ENCODE measurements around the gene LPP.

DNA sequence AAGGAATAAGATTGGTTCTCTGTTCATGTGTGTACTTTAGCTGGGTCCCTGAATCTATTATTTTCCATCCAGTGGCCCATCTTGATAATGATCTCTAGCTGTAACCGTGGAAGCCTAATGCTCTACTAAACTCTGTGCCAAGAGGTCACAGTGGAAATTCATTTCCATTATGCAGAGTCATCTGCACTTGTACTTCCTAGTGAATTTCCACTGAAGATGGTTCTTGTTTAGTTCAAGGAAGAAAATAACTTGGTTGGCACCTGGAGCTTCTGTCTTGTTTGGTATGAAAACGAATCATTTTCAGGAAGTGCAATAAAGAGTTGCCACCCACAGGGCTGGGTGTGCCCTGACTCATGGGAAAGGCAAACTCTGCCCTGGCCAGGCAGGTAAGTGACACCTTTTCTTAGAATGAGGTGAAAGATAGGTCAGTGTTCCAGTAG is 10.3 kb downstream of the LPP start:
- TF ChIP-seq GATA3 (IDR thresholded peaks at IDR 0.05; ENCODE audit: borderline replicate concordance) = peak; percentile 56; the same call in 1 of the 2 replicates
- TF ChIP-seq FOSL2 (IDR thresholded peaks at IDR 0.05) = no peak
- TF ChIP-seq FOSL2 (CRISPR knock-in tag; IDR thresholded peaks at IDR 0.05) = peak; percentile 56
- TF ChIP-seq, protein P1, sequence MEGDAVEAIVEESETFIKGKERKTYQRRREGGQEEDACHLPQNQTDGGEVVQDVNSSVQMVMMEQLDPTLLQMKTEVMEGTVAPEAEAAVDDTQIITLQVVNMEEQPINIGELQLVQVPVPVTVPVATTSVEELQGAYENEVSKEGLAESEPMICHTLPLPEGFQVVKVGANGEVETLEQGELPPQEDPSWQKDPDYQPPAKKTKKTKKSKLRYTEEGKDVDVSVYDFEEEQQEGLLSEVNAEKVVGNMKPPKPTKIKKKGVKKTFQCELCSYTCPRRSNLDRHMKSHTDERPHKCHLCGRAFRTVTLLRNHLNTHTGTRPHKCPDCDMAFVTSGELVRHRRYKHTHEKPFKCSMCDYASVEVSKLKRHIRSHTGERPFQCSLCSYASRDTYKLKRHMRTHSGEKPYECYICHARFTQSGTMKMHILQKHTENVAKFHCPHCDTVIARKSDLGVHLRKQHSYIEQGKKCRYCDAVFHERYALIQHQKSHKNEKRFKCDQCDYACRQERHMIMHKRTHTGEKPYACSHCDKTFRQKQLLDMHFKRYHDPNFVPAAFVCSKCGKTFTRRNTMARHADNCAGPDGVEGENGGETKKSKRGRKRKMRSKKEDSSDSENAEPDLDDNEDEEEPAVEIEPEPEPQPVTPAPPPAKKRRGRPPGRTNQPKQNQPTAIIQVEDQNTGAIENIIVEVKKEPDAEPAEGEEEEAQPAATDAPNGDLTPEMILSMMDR (IDR thresholded peaks at IDR 0.05) = no peak
- no peak for TF ChIP-seq MAZ (IDR thresholded peaks at IDR 0.05; ENCODE audit: borderline replicate concordance, low read depth, low read length)
- TF ChIP-seq, protein P2, sequence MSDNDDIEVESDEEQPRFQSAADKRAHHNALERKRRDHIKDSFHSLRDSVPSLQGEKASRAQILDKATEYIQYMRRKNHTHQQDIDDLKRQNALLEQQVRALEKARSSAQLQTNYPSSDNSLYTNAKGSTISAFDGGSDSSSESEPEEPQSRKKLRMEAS (IDR thresholded peaks at IDR 0.05) = no peak; the same call in 1 of the 2 replicates
